ENCODE results near the gene GUCY1A1. TPM values are rescaled to one million over a fixed set of nuclear protein-coding genes. Genes with fewer than 3 reads are reported as not detected.

GUCY1A1 gene
- polyA plus RNA-seq, 1 donor from 2014 or later = 13.6 TPM

GRCh38 chr4:155772459-155773195, 106.0 kb downstream of the GUCY1A1 start:
- no peak overlapping the region for H2AFZ ChIP-seq (ENCODE audit: low read depth, low read length)
- no peaks in the 10 kb centered on the region for H3K9me3 ChIP-seq (ENCODE audit: low read length)
- H3K4me3 ChIP-seq (ENCODE audit: low read length) = no peak overlapping the region
- no peak overlapping the region for H3K9ac ChIP-seq (ENCODE audit: low read length)
- no peaks in the 10 kb centered on the region for H3K9me2 ChIP-seq (ENCODE audit: insufficient read depth, low read length)
- H3K27ac ChIP-seq (ENCODE audit: low read length) = no peak overlapping the region
- H3K4me2 ChIP-seq (ENCODE audit: low read length) = no peak overlapping the region
- no peaks in the 10 kb centered on the region for H3K27me3 ChIP-seq (ENCODE audit: insufficient read depth, low read depth, low read length)
- TF ChIP-seq TAF1 (IDR thresholded peaks at IDR 0.05; ENCODE audit: low read depth) (no peak), MXI1 (conservative IDR thresholded peaks at IDR 0.05; ENCODE audit: poor library complexity, severe bottlenecking) (no peak), EP300 (conservative IDR thresholded peaks at IDR 0.05; ENCODE audit: poor library complexity, severe bottlenecking) (no peak), SMC3 (conservative IDR thresholded peaks at IDR 0.05; ENCODE audit: poor library complexity) (no peak), RAD21 (conservative IDR thresholded peaks at IDR 0.05) (no peak), REST (IDR thresholded peaks at IDR 0.05; ENCODE audit: borderline replicate concordance) (no peak), POLR2AphosphoS5 (IDR thresholded peaks at IDR 0.05) (no peak), EZH2 (IDR thresholded peaks at IDR 0.05; ENCODE audit: borderline replicate concordance, insufficient read depth, low read length, poor library complexity, severe bottlenecking) (no peak), CTCF (IDR thresholded peaks at IDR 0.05; ENCODE audit: poor library complexity, severe bottlenecking) (no peak)
- H3F3A ChIP-seq (ENCODE audit: insufficient read depth, low read length, poor library complexity, severe bottlenecking) = no peaks in the 10 kb centered on the region
- no peaks in the 10 kb centered on the region for H3K36me3 ChIP-seq (ENCODE audit: insufficient read depth, low read length)
- H3K79me2 ChIP-seq (replicated peaks; ENCODE audit: insufficient read depth, low read length) = no peaks in the 10 kb centered on the region
- no peaks in the 10 kb centered on the region for H4K20me1 ChIP-seq (ENCODE audit: insufficient read depth)

- Histone ChIP-seq H3K27ac (ENCODE audit: low read length) (no peak overlapping the region), H3K4me2 (ENCODE audit: low read length) (no peak overlapping the region), H4K20me1 (ENCODE audit: insufficient read depth) (no peaks in the 10 kb centered on the region), H3K4me3 (ENCODE audit: low read length) (no peak overlapping the region), H3K79me2 (replicated peaks; ENCODE audit: insufficient read depth, low read length) (no peaks in the 10 kb centered on the region), H3K9me3 (ENCODE audit: low read length) (no peaks in the 10 kb centered on the region), H3F3A (ENCODE audit: insufficient read depth, low read length, poor library complexity, severe bottlenecking) (no peaks in the 10 kb centered on the region), H3K27me3 (ENCODE audit: insufficient read depth, low read depth, low read length) (no peaks in the 10 kb centered on the region), H3K9me2 (ENCODE audit: insufficient read depth, low read length) (no peaks in the 10 kb centered on the region), H2AFZ (ENCODE audit: low read depth, low read length) (no peak overlapping the region), H3K36me3 (ENCODE audit: insufficient read depth, low read length) (no peaks in the 10 kb centered on the region), H3K9ac (ENCODE audit: low read length) (no peak overlapping the region)
- TF ChIP-seq RAD21 (conservative IDR thresholded peaks at IDR 0.05) = no peak
- no peak for TF ChIP-seq REST (IDR thresholded peaks at IDR 0.05; ENCODE audit: borderline replicate concordance)
- no peak for TF ChIP-seq EZH2 (IDR thresholded peaks at IDR 0.05; ENCODE audit: borderline replicate concordance, insufficient read depth, low read length, poor library complexity, severe bottlenecking)
- no peak for TF ChIP-seq CTCF (IDR thresholded peaks at IDR 0.05; ENCODE audit: poor library complexity, severe bottlenecking)
- TF ChIP-seq EP300 (conservative IDR thresholded peaks at IDR 0.05; ENCODE audit: poor library complexity, severe bottlenecking) = no peak
- TF ChIP-seq TAF1 (IDR thresholded peaks at IDR 0.05; ENCODE audit: low read depth) = no peak
- TF ChIP-seq MXI1 (conservative IDR thresholded peaks at IDR 0.05; ENCODE audit: poor library complexity, severe bottlenecking) = no peak
- no peak for TF ChIP-seq POLR2AphosphoS5 (IDR thresholded peaks at IDR 0.05)
- no peak for TF ChIP-seq SMC3 (conservative IDR thresholded peaks at IDR 0.05; ENCODE audit: poor library complexity)
Observed at GRCh38 chr4:155773196-155773800, 106.7 kb downstream of the GUCY1A1 start.

Measured in neural cell (in vitro differentiated cells).